ENCODE results near the gene CCL4.
"Not testable (repeated sequence)": the region's sequence is repeated elsewhere in the genome, so short reads cannot be mapped to it uniquely, and the experiment has no call there.

Gene CCL4

DNA sequence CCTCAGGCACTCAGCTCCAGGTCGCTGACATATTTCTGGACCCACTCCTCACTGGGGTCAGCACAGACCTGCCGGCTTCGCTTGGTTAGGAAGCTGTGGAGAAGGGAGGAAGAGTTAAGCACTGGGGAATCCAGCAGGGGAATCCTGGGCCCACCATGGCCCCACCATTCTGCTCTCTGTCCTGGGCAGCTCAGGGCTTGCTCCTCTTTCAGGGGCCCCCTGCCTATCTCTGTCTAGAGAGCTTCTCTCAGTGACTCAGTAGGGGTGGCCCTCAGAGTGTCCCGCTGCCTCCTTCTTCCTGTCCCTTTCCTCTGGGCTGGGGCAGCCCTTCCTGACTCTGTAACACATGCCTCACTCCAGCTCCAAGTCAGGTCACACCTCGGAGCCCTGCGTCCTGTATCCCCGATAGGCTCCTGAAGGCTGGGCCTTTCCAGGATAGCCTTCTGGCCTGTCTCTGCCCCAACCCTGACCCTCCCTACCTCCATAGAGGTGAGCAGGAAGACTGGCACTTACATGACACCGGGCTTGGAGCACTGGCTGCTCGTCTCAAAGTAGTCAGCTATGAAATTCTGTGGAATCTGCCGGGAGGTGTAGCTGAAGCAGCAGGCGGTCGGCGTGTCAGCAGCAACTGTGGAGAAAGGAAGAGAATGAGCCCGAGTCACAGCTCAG is 14.8 kb upstream of the CCL4 start:
- DNase-seq: no peak

DNA sequence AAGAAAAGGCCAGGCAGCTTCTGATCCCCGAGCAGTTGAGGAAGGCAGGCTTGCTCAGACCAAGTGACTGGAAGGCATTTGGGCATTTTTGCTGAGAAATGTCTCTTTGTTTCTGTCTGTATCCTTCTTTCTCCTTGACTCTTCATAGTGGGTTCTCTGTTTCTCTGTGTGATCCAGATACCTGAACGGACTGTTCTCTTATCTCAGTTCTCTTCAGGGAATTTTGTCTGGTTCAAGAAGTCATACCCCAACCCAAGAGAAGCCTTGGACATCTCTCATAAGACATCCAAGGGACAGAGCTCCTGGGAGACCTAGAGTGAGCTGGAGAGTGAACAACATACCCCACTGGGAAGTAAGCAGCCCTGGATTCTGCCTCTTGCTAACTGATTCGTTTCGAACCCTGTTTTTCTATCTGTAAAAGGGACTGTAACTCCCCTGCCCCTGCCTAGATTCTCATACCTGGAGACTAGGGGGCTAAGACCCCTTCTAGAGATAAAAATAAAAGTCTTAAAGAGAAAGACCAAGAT is 14.2 kb upstream of the CCL4 start:
- DNase-seq: no peak

DNA sequence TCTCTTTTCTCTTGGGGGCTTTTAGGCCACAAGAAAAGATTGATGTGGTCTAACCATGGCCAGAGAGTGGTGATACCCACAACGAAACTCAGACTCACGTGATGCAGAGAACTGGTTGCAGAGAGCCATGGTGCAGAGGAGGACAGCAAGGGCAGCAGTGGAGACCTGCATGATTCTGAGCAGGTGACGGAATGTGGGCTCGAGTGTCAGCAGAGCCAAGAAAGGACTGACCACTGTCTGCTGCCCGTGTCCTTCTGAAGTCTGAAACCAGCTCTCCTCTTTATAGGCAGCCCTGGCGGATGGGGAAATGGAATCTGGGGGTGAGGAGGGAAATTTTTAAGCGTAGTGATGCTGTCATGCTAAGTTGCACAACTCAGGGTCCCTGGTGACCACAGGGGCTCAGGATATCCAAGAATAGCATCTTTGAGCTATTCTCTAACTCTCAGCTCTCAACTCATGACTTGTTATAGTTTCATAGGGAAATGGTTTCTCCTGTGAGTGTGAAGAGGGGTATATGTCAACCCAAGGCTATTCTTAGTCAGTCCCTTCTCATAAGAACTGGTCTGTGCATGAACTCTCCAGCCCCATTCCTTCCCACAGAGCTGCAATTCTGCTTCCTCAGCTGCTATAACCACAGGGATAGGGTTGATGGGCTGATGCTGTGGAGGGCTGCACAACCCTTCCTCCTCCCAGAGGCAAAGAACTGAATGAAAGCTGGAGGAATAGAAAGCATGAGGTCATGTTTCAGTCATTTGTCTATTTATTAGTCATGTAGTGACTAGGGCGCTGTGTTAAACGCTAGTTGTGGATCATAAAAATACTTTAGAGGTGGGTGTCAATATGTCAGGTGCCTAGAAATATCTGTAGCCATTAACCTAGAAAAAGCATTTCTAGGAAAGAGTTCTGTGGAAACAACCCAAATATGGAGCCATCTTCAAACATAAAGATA is 13.5 kb upstream of the CCL4 start, which contains the start of gene CCL3:
Gene CCL3, minus strand, starts transcription at position 256 of the 949 bp plus-strand sequence. Its CDS starts 85 bp downstream, at position 171.
- DNase-seq: no peak

DNA sequence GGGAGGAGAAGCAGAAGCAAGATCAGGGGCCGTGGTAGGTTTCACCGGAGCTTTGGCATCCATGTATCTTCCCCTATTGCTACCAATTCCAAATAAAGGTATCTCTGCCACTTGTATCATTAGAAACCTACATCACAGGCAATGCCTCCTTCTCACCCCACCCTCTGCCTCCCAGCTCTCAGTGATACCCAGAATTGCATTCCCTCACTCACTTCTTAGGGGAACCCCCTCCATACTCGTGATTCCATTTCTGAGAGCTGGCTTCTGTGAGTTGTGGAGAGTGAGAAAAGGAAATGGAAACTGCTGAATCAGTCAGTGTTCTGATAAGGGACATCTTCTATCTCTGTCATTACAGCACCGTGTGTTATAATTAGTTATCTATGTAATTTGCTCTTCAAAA is 11.4 kb upstream of the CCL4 start:
- no peak for DNase-seq

DNA sequence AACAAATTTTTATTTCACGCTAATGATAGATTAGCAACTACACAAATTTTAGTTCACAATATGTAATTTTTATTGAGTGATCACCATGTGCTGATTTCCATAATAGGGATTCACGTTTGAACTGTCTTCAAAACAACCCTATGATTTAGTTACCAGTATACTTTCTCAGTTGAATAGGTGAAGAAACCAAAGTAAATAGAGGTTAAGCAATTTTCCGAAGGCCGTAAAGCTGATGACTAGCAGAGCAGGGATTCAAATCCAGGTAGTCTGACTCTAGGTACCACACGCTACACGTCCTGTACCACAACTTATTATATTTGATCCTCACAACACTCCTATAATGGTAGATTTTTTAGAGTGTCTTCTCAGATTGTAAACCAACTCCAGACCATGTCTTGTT is 10.9 kb upstream of the CCL4 start:
- DNase-seq: not testable (repeated sequence)

DNA sequence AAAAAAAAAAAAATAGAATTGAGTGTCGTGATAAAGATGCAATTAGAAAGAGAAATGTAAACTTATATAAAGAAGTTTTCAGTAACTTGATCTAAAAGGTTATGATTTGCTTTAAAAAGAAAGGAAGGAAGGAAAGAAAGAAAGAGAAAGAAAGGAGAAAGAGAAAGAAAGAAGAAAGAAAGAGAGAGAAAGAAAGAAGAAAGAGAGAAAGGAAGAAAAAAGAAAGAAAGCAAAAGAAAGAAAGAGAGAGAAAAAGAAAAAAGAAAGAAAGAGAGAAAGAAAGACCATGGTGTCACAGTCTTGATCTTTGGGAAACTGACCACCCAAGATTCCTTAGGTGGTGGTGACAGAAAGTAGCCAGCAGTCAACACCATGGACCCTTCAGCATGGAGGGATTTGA is 9.4 kb upstream of the CCL4 start:
- no peak for DNase-seq

DNA sequence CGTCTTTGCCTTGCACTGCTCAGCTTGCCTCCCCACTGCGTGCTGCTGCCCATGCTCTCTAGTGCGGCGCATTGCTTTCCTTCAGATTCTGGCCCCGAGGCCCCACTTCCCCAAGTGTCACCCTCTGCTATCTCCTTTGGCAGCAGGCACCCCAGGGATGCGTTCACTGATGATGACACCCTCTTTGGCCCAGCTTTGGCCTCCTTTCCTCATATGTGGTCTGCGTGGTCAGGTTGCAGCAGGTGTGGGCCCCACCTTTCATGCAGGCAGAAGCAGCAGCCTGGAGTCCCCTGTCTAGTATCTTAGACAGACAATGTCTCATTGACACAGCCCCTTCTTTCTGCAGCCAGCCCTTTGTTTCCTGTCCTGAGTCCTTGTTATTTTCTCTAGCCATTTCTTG is 8.9 kb upstream of the CCL4 start:
- DNase-seq: no peak

DNA sequence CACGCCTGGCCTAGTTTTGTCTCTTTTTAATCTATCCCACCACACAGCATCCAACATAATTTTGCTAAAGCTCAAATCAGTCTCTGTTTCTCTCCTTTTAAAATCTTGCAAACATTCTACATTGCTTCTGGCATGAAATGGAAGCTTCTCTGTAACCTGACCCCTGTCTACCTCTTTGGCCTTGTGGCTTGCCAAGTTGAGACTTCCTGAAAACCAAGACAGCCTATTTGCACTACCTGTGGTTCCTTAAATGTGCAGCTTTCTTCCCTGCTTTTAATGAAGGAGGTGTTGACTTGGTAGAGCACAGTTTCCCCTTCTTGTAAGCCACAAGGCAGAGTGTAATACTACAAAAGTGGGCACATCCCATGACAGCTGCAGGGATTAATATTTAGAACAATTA is 7.6 kb upstream of the CCL4 start:
- no peak for DNase-seq

DNA sequence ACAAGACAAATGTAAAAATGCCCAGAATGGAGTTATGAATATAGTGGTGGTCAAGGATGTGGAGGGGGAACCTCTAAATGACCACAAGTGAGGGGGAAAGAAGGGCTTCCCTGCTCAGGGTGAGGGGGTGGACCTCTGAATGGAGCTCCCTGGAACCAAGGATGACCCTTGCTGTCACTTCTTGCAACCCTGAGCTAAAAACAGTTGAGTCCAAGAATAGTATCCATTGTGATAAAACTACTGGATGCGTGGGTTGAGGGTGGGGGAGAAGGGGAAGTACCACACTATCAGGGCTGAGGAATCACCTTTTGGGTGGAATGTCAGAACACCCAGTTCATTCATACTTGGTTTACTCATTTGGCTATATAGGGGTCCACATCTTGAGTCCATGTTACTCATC is 4.6 kb upstream of the CCL4 start:
- not testable (repeated sequence) for DNase-seq

DNA sequence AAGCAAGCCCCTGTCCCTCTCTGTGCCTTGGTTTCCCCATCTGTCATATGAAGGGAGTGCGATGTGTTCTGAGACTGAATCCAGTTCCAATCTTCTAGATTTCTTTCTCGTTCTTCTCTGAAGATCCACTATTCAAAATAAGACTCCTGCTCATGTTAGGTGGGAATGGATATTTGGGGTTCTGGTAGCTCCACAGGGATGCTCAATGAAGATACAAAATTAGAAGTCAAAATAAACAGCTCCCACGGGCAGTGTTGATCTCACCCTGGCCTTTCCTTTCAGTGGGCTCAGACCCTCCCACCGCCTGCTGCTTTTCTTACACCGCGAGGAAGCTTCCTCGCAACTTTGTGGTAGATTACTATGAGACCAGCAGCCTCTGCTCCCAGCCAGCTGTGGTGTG is 619 bp downstream of the CCL4 start:
- not testable (repeated sequence) for DNase-seq

DNA sequence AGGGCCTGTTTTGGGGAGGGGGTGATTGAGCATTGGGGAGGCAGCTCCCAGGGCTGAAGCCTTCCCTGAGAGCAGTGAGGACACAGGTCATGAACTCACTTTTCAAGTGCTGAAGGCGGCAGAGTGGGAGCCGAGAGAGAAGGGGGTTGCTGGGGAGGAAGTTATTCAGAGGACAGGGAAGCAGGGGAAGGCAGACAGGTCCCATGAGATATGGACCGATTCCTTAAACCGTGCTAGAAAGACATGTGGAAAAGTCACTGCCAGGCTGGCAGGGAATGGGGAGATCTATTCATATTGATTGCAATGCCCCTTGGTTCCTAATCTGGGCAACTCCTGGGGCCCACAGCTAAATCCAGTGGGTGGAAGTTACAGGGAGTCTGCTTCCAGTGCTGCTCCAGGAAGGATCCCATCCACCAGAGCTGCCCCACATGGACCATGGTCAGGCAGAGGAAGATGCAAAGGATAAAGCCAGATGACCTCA is 1.1 kb downstream of the CCL4 start:
- DNase-seq: no peak

DNA sequence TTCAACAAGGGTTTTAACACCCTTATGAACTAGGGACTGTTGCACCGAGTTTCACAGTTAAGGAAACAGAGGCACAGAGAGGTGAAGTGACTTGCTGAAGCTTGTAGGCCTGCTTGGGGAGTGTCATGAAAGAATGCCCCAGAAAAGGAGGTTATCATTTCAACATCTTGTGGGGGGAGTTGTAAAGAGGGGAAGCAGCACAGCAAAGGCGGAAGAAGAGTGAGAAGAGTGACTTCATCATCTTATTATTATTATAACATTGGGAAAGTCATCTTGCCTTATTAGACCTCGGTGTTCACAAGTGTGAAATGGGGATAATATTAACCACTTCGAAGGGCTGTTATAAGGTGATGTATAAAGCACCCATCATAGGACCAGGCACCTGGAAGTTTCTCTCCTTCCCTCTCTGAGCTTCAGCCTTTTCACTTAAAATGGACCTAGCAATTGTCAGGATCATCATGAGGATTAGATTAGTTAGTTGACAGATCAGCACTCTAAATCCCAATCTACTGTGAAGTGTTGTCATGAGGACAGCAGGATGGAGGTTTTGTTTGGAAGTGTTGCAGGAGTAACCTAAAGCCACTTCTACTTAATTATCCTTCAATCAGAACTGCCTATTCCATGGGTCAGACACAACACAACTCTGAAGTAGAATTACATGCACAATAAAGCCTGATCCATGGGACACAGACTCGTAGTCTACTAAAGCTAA is 2.3 kb downstream of the CCL4 start:
- no peak for DNase-seq

DNA sequence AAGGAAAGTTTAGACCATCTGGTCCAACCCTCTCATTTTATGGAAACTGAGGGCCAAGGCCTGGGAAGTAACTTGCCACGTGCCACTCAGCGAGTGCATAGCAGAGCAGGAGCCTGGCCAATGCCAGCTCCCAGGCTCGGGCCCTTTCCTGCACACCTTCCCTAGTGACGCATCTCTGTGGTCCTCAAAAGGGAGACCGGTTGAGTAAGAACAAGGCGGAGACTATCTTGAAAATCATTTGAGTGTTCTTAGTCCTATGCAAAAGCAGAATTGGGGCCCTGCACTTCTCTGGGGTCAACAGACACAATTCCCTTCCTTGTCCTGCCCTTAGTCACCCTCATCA is 2.8 kb downstream of the CCL4 start:
- DNase-seq: no peak

DNA sequence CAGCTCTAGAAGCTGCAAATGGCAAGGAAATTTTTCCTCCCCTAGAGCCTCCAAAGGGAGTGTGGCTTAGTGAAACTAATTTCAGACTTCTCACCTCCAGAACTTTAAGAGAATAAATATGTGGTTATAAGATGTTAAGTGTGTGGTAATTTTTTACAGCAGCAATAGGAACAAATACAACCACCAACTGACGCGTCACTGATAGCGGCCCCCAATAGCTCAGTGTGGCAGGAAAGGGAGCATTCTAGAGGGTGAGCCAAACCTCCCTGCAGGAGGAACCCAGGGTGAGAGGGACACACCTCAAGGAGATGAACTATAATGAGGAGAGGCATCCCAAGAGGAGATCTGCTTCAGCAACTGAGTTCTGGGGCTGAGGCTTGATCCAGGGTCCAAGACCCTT is 4.0 kb downstream of the CCL4 start:
- DNase-seq: no peak

DNA sequence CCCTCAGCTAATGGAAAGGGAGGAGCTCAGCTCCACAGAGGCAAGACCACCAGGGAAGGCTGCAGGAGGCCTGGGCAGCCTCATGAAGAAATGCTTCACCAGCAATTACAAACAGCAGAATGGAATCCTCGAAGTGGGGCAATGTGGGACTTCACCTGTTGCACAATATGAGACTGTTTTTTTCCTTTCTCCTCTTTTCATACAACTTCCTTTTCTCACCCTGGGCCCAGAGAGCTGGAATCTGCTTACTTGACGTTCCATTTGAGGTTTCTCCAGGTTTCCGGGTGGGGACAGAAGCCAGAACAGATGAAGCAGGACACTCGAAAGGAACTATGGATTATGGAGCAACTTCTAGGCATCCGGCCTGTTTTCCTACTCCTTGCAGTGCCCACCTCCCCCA is 4.6 kb downstream of the CCL4 start:
- DNase-seq: not testable (repeated sequence)

DNA sequence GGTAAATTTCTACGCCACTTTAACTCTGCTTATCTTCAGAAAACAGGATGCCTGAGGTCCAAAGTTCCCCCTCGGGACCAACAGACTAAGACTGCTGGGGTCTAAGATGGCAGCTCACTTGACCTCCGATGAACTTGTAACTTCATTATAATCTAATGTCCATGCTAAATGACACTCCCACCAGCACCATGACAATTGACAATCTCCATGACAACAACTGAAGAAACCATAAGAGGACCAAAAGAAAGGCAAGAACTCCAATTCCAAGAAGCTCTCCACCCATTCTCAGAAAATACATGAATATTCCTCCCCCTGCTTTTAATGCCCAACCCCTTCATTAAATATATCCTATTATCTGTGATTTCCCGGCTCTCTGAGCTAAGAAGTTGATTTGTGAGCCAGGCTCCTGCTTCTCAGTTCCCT is 7.5 kb downstream of the CCL4 start:
- DNase-seq: no peak

DNA sequence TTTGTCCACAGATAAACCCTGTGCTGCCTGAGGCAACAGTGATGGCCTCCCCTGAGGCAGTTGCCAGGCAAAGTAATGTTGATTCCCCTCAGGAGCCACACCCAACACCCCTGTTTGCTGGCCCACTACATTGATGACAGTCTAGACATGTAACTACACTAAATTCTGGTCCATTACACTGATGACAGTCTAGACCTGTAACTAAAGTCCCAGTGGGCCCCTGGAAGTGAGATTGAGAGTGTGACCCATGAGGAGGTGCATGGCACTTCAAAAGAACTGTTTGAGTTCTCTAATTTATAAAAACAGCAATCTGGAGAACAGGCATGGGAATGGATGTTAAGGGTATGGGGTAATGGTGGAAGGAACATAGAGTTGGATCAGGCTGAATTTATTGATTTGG is 8.9 kb downstream of the CCL4 start:
- DNase-seq: no peak

DNA sequence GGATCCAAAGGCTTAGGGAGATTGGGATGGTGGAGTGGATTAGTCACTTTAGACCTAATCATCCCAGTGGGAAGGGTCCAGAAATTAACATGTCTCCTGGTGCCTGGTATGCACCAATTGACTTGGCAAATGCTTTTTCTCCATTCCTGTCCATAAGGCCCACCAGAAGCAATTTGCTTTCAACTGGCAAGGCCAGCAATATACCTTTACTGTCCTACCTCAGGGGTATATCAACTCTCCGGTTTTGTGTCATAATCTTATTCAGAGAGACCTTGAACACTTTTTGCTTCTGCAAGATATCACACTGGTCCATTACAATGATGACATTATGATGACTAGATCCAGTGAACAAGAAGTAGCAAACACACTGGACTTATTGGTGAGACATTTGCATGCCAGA is 9.5 kb downstream of the CCL4 start:
- DNase-seq: not testable (repeated sequence)

DNA sequence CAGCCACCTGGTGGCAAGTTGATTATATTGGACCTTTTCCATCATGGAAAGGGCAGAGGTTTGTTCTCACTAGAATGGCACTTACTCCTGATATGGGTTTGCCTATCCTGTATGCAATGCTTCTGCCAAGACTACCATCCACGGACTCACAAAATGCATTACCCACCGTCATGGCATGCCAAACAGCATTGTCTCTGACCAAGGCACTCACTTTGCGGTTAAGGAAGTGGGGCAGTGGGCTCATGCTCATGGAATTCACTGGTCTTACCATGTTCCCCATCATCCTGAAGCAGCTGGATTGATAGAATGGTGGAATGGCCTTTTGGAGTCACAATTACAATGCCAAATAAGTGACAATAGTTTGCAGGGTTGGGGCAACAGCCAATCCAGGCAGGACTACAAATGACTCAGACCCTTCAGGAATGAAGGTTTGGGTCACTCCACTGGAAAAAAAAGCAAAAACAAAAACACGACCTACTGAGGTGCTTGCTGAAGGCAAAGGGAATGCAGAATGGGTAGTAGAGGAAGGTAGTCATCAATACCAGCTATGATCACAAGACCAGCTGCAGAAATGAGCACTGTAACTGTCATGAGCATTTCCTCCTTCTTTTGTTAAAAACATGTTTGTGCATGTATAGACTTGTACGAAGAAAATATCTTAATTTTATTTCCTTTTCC is 11.5 kb downstream of the CCL4 start:
- DNase-seq: not testable (repeated sequence)

DNA sequence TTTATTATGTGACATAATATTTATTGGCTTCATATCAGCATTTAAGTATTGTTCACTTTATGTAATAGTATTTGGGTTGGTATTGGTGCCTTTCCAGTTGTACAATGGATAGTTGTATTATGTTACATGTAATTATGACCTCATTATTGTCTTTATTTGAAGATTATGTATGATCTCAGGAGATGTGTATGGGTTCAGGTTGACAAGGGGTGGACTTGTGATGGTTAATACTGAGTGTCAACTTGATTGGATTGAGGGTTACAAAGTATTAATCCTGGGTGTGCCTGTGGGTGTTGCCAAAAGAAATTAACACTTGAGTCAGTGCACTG is 12.0 kb downstream of the CCL4 start:
- not testable (repeated sequence) for DNase-seq

DNA sequence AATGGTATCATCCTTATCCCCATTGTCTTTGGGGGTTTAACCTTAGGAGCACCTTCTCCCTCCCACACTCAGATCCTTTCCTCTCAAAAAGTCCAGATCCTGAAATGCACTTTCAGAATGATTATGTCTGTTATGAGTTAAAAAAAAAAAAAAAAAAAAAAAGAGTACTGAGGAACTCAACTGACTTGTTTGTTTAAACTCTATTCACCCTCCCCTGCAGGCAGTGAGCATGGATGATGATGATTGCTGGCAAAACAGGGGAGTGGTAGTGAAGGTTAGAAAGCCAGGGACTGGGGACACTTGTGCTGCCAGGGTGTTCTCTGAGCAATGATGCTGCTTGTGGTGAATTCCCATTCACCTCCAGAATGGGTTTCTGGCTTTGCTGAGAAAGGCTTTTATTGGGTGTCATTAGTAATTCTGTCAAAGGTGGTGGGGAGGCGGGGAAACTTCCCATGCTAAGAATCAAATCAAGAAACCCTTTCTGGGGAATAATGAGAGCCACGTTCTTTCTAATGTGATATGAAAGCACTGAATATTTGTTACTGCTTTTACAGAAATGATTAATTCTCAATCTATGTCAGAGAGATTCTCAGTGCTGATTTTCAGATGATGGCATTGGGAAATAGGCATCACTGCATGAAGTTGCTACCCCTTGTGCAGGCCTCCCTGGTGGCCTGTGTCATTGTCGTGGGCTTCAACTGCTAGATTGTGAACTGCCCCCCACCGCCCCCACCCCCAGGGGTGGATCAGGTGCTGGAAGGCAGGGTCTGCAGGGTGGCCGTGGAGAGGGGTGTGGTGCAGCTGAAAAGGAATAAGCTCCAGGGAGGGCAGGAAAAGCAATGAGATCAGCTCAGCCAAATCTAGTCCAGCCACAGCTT is 14.1 kb downstream of the CCL4 start:
- DNase-seq: no peak

All from fibroblast of upper back skin (primary cell).